GM19238 (cell line): Measurements from ENCODE around the gene WDTC1.

Experiments used
- DNase-seq: peaks from one replicate; pipeline ENCODE4 v3.0.0; 2011; ENCODE audit warnings: low spot score; ENCODE audit not compliant: insufficient read length

The WDTC1 gene

GRCh38 chr1:27353629-27354028 is 119.2 kb downstream of the WDTC1 start:
- DNase-seq = no peak

DNA sequence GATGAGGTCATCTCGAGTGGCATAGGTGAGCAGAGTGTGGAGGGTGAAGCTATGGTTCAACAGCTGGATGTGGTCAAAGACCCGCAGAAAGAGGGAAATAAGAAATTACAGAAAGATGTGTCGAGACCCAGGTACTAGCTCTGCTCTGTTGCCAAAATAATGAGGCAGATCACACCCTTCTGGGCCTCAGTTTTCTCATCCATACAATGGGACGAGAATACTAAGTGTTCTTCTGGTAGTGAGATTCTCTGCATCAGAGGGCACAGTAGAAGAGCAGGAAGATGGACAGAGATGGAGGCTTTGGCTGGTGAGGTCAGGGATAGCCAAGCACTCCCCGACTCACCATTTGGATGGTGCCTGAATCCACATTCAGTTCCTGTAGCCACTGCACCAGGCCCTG is 121.3 kb downstream of the WDTC1 start:
- DNase-seq = no peak

- DNase-seq = no peak
These were observed 121.8 kb downstream of the WDTC1 start for GRCh38 chr1:27356277-27356618.

- no peak for DNase-seq
These were observed 122.3 kb downstream of the WDTC1 start for GRCh38 chr1:27356619-27357280.

GRCh38 chr1:27357281-27358037 is 123.0 kb downstream of the WDTC1 start:
- peak; percentile 96 for DNase-seq
